Keratinocyte (primary cell): ENCODE measurements around the gene RHBDD3.

ENCODE experiments used
- EZH2 ChIP-seq: IDR thresholded peaks from one replicate; pipeline ENCODE4 v1.6.1; 2012; ENCODE audit warnings: inconsistent platforms, mild to moderate bottlenecking, low read length, moderate library complexity
- TF ChIP-seq, protein P1 (sequence below), 3 experiments: IDR thresholded peaks in 1 of 3; conservative IDR thresholded peaks in 1 of 3; optimal IDR thresholded peaks in 1 of 3; 2 replicates in 2 of 3; 3 replicates in 1 of 3; pipeline versions ENCODE3 to v1.5.1; 2011; ENCODE audit warnings: low read length in 3 of 3, mild to moderate bottlenecking in 3 of 3, moderate library complexity in 2 of 3, control low read depth in 1 of 3, inconsistent platforms in 1 of 3; ENCODE audit not compliant: insufficient read depth in 2 of 3; ENCODE audit errors: extremely low read depth in 1 of 3

DNA sequence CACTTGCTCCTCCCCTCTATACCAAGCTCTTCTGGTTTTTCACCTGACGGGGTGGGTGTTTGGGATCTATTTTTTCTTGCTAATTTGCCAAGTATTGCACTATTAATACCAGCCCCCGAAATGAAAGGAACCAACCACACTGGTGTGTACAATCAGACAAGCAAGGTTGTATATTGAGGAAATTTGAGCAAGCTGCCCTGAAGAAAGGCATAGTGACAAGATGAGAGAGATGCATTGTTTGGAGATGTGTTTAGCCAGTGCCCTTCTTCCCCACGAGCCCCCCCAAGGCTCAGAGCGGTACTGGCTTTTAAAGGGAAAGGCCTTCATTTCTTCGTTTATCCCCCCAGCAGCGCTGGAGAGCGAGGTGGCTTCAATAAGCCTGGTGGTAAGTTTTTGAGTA lies 23.4 kb upstream of the RHBDD3 start:
- TF ChIP-seq, protein P1, sequence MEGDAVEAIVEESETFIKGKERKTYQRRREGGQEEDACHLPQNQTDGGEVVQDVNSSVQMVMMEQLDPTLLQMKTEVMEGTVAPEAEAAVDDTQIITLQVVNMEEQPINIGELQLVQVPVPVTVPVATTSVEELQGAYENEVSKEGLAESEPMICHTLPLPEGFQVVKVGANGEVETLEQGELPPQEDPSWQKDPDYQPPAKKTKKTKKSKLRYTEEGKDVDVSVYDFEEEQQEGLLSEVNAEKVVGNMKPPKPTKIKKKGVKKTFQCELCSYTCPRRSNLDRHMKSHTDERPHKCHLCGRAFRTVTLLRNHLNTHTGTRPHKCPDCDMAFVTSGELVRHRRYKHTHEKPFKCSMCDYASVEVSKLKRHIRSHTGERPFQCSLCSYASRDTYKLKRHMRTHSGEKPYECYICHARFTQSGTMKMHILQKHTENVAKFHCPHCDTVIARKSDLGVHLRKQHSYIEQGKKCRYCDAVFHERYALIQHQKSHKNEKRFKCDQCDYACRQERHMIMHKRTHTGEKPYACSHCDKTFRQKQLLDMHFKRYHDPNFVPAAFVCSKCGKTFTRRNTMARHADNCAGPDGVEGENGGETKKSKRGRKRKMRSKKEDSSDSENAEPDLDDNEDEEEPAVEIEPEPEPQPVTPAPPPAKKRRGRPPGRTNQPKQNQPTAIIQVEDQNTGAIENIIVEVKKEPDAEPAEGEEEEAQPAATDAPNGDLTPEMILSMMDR (optimal IDR thresholded peaks at IDR 0.05 in 1 of 3, IDR thresholded peaks at IDR 0.05 in 1 of 3, conservative IDR thresholded peaks at IDR 0.05 in 1 of 3; ENCODE audit: extremely low read depth in 1 of 3, insufficient read depth in 2 of 3, low read length in 3 of 3): no peak
- TF ChIP-seq EZH2: no peak
